SH-SY5Y (cell line): ENCODE data around the gene LYPLAL1.

Experiments used
- GATA2 ChIP-seq: IDR thresholded peaks from 2 replicates; pipeline ENCODE4 v1.6.1; 2011; ENCODE audit warnings: mild to moderate bottlenecking, low read depth, low read length
- GATA3 ChIP-seq: IDR thresholded peaks from 2 replicates; pipeline ENCODE4 v1.6.1; 2011; ENCODE audit warnings: low read depth, mild to moderate bottlenecking, low read length, moderate library complexity

DNA sequence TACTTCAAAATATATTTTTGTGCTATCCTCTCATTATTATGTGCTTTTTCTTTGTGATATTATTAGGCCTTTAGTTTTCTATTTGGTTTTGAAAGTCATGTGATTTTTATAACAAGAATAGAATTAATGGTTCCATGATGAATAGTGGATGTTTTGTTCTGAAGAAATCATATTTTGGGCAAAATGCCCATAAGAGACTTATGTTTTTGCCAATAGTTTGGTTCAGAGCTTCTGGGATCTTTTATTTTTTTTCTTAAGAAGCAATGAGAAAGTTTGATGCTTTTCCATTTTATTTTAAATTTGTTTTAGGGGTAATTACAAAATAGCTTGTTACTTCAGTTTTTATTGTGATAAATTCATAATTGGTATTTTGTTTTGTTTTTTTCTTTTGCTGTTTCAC lies 49.8 kb downstream of the LYPLAL1 start:
- TF ChIP-seq GATA2 (no peak), GATA3 (no peak)
